GM18867 (cell line): Measurements from ENCODE around the gene MYO5B.
A peak's percentile ranks its signal among the peaks of the same experiment; 100 is the strongest.
"Not testable (repeated sequence)": the region's sequence is repeated elsewhere in the genome, so short reads cannot be mapped to it uniquely, and the experiment has no call there.

ENCODE experiments used
- ATAC-seq: cut with Tn5 transposase; IDR thresholded peaks from one replicate; pipeline ENCODE4 v1.9.1; 2021; ENCODE audit warnings: mild to moderate bottlenecking, moderate library complexity; ENCODE audit not compliant: unreplicated experiment

The MYO5B gene

GRCh38 chr18:49843778-49844625 lies 350.9 kb downstream of the MYO5B start:
- no peak for ATAC-seq

GRCh38 chr18:49843131-49843530 lies 351.8 kb downstream of the MYO5B start:
- ATAC-seq: no peak

- ATAC-seq: no peak
Measured at GRCh38 chr18:49842656-49843055, 352.3 kb downstream of the MYO5B start.

DNA sequence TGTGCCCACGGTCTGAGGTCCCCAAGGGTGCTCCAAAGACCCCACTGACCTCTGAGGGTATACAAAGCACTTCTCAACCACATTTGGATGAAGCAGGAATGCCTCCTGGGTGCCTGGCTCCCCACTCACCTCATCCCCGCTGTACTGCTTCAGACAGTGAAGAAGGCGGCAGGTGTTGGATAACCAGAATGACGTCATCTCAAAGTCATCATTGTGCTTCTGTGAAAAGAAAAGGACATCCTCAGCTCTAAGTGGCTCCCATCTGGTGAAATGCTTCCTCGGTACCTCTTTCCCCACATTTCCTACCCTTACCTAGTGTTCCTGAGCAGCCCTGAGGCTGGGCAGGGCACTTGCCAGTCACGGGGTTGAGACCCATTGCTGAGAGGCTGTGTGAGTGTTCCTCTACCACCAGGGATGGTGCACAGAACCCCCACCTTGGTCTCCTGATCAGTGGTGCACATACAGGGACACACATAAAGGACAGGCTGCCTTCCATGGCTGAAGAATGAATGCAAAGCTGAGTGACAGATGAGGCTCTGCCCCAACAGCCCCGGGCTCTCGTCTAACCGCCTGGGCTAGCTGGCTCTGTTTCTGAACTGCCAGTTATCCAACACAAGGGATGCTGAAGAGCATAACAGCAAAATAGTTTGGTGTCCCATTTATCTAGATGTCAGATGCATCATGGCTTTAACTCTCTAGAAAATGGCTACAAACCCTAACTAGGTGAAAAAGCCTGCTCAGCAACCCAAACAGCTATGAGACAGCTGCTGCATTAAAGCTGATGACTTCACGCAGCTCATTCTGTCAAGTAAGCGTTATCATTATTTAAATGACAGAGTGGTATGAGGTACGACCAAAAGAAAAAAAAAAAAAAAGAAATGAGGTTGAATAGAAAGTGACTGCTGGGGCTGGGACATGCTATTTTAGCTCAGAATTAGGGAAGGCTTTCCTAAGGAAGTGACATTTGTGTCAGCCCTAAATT lies 353.4 kb downstream of the MYO5B start:
- no peak for ATAC-seq

GRCh38 chr18:49839012-49839411 lies 355.9 kb downstream of the MYO5B start:
- ATAC-seq: no peak

DNA sequence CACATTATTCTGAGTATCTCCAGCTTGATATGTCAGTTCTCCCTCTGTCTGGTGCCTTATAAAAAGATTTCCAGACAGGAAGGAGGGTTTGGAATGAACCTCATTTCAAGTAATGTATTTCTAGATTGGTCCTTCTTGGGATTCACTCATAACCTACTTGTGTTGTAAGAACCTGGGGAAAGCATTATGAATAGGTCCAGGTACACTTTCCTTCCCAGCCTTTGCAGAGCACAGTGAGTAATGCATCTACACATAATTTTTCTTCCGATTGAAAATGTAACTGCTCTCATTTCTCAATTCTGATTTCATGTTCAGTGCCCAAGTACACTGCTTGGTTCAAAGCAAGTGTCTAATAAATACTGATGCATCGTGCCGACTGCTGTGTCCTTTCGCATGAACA lies 356.6 kb downstream of the MYO5B start:
- no peak for ATAC-seq

- no peak for ATAC-seq
Measured at GRCh38 chr18:49837889-49838288, 357.1 kb downstream of the MYO5B start.

- not testable (repeated sequence) for ATAC-seq
Measured at GRCh38 chr18:49837316-49837835, 357.6 kb downstream of the MYO5B start.

DNA sequence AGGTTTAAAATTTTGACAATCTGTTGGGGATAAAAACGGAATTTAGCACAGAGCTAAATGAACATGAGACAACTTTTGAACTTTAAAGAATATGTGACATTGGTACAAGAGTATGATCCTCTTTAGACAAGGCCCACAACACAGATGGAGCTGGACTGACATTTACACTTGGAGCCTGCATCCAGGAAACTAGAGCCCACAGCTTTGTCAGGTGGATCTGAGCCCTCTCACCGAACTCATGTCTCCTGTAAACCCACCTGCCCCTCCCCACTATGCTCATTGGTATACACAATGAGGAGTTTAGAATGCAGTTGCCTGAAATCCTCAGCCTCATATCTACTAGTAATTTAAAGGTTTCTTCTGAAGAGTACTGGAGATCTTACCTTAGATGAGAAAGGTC lies 359.5 kb downstream of the MYO5B start:
- ATAC-seq: no peak

GRCh38 chr18:49834258-49834657 lies 360.7 kb downstream of the MYO5B start:
- no peak for ATAC-seq

DNA sequence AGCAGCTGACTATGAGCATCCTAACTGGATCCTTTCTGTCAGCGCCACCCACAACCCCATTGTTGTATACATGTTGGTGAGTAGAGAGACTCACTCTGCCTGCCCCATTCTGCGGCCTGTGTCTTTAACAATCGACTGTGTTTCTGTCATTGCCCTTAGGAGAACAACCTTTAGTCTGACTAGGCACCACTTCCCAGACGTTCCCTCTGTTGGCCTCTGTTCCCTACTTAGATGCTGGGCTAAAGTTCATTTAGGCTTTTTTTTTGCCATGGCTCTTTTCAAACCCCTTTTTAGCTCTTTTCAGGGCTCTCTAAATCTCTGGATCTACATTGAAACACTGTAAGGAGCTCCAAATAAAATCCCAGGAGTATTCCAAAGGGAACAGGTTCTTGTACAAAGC lies 361.1 kb downstream of the MYO5B start:
- no peak for ATAC-seq

DNA sequence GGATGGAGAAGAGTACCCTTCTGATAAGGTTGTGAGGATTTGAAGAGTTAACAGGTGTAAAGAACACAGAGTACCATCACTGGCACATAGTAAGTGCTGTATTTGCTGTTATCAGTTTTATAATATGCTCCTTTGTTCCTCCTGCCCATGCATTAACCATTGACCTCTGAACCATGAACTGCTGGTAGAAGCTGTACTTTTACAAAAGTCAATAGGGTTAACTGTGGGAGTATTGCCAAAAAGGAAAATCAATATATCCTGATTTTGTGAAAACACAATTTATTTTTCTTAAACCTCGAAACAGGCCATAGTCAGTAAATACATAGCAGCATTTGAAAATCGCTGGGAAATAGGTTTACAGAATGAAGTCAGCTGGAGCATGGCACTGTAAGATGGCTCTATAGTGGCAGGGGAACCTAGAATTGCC lies 362.7 kb downstream of the MYO5B start:
- ATAC-seq: no peak

DNA sequence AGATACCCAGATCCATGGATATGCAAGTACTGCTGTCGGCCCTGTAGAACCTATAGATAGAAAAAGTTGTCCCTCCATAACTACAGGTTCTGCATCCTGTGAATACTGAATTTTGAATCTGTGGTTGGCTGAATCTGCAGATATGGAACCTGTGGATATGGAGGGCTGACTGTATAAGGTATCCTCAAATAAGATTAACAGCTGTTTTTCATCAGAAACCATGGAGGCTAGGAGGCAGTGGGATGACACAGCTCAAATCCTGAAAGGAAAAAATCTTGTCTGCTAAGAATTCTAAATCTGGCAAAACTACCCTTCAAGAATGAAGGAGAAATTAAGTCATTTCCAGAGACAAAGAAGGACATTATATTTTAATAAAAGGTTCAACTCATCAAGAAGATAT lies 367.0 kb downstream of the MYO5B start:
- ATAC-seq: no peak

DNA sequence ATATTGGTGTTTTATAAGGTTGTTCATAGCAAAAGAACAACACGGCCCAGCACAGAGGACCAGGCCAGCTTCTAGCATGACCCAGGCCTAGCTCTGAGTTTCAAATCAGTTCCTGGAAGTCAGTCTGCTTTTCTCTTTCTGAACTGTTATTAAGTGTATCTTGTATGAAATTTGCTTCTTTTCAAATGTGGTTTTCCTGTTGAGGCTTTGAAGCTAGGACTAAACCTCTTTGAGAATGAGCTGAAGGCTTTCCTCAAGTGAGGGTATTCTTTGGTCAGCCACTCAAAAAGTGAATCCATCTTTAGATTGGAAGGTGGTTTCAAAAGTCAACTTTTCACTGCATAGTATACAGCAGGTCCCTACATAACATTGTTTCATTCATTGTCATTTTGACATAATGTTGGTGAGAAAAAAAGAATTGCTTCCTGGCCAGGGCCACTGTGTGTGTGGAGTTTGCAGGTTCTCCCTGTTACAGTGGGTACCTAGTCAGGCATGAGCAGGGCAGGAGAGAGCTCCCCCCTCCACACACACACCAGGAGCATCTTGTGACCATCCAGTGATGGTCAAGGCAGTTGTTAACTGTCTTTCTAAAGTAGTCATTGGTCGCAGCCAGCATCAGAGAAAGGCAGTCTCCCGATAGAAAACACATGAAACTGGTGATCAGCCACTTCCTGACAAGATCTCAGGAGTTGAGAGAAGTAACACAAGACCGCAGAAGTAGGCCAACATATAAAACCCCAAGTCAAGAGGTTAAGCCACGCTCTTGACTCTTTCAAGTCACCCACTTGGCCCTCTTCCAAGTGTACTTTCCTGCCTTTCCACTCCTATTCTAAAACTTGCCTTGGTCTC lies 374.9 kb downstream of the MYO5B start:
- ATAC-seq: no peak

- no peak for ATAC-seq
Measured at GRCh38 chr18:49819071-49819662, 375.8 kb downstream of the MYO5B start.

DNA sequence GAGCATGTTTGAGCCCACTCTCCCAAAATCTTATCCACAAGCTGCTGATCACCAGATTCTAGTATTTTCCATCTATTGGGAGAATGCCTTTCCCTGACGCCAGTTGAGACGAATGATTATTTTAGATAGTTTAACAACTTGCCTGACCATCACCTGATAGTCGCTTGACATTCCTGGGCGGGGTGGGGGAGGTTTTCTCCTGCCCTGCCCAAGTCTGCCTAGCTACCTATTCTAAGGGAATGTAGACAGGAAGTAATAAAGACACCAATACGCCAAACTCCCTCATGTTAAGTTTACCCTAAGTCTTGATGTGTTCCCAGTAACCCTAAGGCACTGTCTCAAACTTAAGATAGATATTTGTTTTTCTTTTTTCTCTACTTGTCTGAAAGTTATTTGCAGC lies 377.0 kb downstream of the MYO5B start:
- no peak for ATAC-seq

DNA sequence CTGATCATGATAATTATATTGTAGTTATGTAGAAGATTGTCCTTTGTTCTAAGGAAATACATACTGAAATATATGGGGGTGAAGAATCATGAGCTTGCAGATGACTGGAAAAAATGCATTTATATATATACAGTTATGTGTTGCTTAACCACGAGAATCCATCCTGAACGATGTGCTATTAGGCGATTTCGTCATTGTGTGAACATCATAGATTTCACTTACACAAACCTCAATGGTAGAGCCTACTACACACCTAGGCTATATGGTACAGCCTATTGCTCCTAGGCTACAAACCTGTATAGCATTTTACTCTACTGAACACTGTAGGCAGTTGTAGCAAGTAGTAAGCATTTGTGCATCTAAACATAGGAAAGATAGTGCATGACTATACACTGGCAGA lies 379.0 kb downstream of the MYO5B start:
- ATAC-seq: no peak

DNA sequence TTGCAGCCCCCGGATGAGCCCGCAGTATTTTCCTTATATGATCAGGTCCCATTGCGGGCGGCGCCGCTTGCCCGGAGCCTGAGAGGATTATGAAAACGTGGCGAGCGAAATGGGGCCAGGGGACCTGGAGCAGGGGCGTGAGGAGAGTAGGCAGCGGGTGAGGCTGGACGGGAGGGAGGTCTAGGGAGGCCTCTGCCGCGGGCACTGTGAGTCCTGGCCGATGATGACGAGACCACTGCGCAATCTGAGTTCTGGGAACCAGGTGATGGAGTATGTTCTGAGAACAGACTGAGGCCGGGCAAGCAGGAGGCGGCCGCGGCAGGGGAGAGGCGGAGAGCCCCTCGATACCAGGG lies 380.8 kb downstream of the MYO5B start:
- peak; percentile 19 for ATAC-seq

- ATAC-seq: peak; percentile 84
Measured at GRCh38 chr18:49813319-49814146, 381.4 kb downstream of the MYO5B start, which contains the start of gene ACAA2. ACAA2 (minus strand) TSS chr18:49813533; CDS start chr18:49813484, 49 bp downstream.

DNA sequence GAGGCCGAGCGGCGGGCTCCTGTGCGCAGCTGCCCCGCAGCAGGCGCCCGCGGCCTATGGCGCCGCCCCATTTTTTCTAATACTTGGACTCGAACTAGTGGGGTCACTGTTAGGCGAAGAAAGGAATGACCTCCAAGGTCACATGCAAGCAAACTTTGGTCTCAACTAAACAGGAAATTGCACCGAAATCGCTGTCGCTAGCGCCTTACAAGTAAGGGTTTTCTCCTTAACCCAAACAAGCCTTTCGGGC lies 382.0 kb downstream of the MYO5B start:
- ATAC-seq: peak; percentile 30
